IPS-18c (cell line): ENCODE data around the gene FZD10.

Source experiments
- H3K4me3 ChIP-seq: 2 replicates; pipeline ENCODE4 v1.7.0; 2013; ENCODE audit warnings: low read depth, mild to moderate bottlenecking, low read length, moderate library complexity; ENCODE audit not compliant: insufficient read depth
- H3K9me3 ChIP-seq: one replicate; pipeline ENCODE4 v1.6.1; 2013; ENCODE audit warnings: mild to moderate bottlenecking, low read length, moderate library complexity; ENCODE audit not compliant: control insufficient read depth, insufficient read depth

Gene FZD10

GRCh38 chr12:130205495-130205894, 43.2 kb downstream of the FZD10 start:
- no peaks in the 10 kb centered on the region for H3K9me3 ChIP-seq
- no peak overlapping the region; the same call in 1 of the 2 replicates for H3K4me3 ChIP-seq

- H3K9me3 ChIP-seq: no peaks in the 10 kb centered on the region
- H3K4me3 ChIP-seq: no peak overlapping the region
Observed at GRCh38 chr12:130212384-130212989, 50.2 kb downstream of the FZD10 start.

GRCh38 chr12:130213249-130213648, 51.0 kb downstream of the FZD10 start:
- H3K4me3 ChIP-seq: no peak overlapping the region
- H3K9me3 ChIP-seq: no peaks in the 10 kb centered on the region

- no peak overlapping the region for H3K4me3 ChIP-seq
- no peaks in the 10 kb centered on the region for H3K9me3 ChIP-seq
Observed at GRCh38 chr12:130214686-130215395, 52.6 kb downstream of the FZD10 start.
